K562 (cell line): ENCODE data around the gene CRY2.

Experiments used
- CHD2 ChIP-seq: IDR thresholded peaks from 2 replicates; pipeline ENCODE4 v1.6.1; 2011; ENCODE audit warnings: low read depth, low read length
- CREM ChIP-seq: IDR thresholded peaks from 2 replicates; pipeline ENCODE4 v1.6.1; 2014; ENCODE audit warnings: antibody characterized with exemption, low read depth
- EP300 ChIP-seq: IDR thresholded peaks from 2 replicates; pipeline ENCODE4 v1.6.1; 2012; ENCODE audit warnings: low read length, improper control_type of control experiment
- HDAC2 ChIP-seq: fragments of 450-650 bp; IDR thresholded peaks from 2 replicates; pipeline ENCODE4 v1.6.1; 2016; ENCODE audit warnings: mild to moderate bottlenecking
- PRMT5 ChIP-seq: sonication (generic); formaldehyde crosslinking; IDR thresholded peaks from 2 replicates; pipeline ENCODE4 v1.5.0; 2020; ENCODE audit warnings: missing genetic modification reagents
- TBP ChIP-seq: optimal IDR thresholded peaks from 2 replicates; pipeline ENCODE3; 2011; ENCODE audit warnings: low read depth, low read length, improper control_type of control experiment
- TOE1 ChIP-seq, 2 experiments: fragments of 450-650 bp in 1 of 2; sonication (generic) in 1 of 2; formaldehyde crosslinking in 1 of 2; IDR thresholded peaks; 2 replicates each; pipeline versions ENCODE4 v1.7.1 to v1.8.0; 2016 to 2022; ENCODE audit warnings: borderline replicate concordance in 2 of 2, mild to moderate bottlenecking in 2 of 2, antibody characterized with exemption in 1 of 2, inconsistent platforms in 1 of 2, low read depth in 1 of 2, missing genetic modification reagents in 1 of 2, moderate library complexity in 1 of 2
- WHSC1 ChIP-seq: IDR thresholded peaks from one replicate; pipeline ENCODE4 v1.6.1; 2012; ENCODE audit warnings: low read length, control low read depth, inconsistent platforms
- ZC3H8 ChIP-seq: fragments of 450-650 bp; IDR thresholded peaks from 2 replicates; pipeline ENCODE4 v1.6.1; 2017
- ZNF436 ChIP-seq: fragments of 250-450, 450-650 bp; sonication (Bioruptor Pico); formaldehyde crosslinking; IDR thresholded peaks from 2 replicates; pipeline ENCODE4 v1.7.0; 2020; ENCODE audit warnings: mild to moderate bottlenecking
- TF ChIP-seq, protein P1 (sequence below), 3 experiments: IDR thresholded peaks in 2 of 3; conservative IDR thresholded peaks in 1 of 3; 2 replicates each; pipeline ENCODE4 v1.5.1; 2011 to 2012; ENCODE audit warnings: low read length in 3 of 3, mild to moderate bottlenecking in 3 of 3, control low read depth in 2 of 3, improper control_type of control experiment in 1 of 3, inconsistent platforms in 1 of 3, low read depth in 1 of 3, mixed read lengths in 1 of 3, moderate library complexity in 1 of 3; ENCODE audit not compliant: insufficient read depth in 2 of 3
- TF ChIP-seq, protein P2 (sequence below): sonication (generic); formaldehyde crosslinking; IDR thresholded peaks from 2 replicates; pipeline ENCODE4 v1.8.0; 2022; ENCODE audit warnings: missing genetic modification reagents, mild to moderate bottlenecking, borderline replicate concordance
- TF ChIP-seq, protein P3 (sequence below): sonication (generic); formaldehyde crosslinking; IDR thresholded peaks from 2 replicates; pipeline ENCODE4 v1.5.0; 2020; ENCODE audit warnings: missing genetic modification reagents

DNA sequence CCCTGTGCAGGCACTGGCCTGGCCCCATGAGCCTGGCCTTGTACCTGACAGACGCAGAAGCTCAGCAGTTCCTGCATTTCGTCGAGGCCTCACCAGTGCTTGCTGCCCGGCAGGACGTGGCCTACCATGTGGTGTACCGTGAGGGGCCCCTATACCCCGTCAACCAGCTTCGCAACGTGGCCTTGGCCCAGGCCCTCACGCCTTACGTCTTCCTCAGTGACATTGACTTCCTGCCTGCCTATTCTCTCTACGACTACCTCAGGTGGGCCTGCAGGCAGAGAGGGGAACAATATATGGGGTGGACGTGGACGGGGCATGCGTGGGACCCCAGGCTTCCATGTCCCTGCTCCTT lies 80.0 kb downstream of the CRY2 start:
- TF ChIP-seq EP300 (no peak), CHD2 (no peak), TOE1 (IDR thresholded peaks at IDR 0.05; ENCODE audit: borderline replicate concordance) (no peak), TOE1 (CRISPR knock-in tag; IDR thresholded peaks at IDR 0.05; ENCODE audit: borderline replicate concordance, low read depth) (no peak), ZC3H8 (no peak), PRMT5 (CRISPR knock-in tag) (no peak), ZNF436 (CRISPR knock-in tag) (no peak), TBP (no peak), CREM (no peak), WHSC1 (no peak), HDAC2 (no peak)
- TF ChIP-seq, protein P1, sequence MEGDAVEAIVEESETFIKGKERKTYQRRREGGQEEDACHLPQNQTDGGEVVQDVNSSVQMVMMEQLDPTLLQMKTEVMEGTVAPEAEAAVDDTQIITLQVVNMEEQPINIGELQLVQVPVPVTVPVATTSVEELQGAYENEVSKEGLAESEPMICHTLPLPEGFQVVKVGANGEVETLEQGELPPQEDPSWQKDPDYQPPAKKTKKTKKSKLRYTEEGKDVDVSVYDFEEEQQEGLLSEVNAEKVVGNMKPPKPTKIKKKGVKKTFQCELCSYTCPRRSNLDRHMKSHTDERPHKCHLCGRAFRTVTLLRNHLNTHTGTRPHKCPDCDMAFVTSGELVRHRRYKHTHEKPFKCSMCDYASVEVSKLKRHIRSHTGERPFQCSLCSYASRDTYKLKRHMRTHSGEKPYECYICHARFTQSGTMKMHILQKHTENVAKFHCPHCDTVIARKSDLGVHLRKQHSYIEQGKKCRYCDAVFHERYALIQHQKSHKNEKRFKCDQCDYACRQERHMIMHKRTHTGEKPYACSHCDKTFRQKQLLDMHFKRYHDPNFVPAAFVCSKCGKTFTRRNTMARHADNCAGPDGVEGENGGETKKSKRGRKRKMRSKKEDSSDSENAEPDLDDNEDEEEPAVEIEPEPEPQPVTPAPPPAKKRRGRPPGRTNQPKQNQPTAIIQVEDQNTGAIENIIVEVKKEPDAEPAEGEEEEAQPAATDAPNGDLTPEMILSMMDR (IDR thresholded peaks at IDR 0.05 in 2 of 3, conservative IDR thresholded peaks at IDR 0.05 in 1 of 3; ENCODE audit: insufficient read depth in 2 of 3, low read depth in 1 of 3, low read length in 3 of 3) = no peak
- TF ChIP-seq, protein P2, sequence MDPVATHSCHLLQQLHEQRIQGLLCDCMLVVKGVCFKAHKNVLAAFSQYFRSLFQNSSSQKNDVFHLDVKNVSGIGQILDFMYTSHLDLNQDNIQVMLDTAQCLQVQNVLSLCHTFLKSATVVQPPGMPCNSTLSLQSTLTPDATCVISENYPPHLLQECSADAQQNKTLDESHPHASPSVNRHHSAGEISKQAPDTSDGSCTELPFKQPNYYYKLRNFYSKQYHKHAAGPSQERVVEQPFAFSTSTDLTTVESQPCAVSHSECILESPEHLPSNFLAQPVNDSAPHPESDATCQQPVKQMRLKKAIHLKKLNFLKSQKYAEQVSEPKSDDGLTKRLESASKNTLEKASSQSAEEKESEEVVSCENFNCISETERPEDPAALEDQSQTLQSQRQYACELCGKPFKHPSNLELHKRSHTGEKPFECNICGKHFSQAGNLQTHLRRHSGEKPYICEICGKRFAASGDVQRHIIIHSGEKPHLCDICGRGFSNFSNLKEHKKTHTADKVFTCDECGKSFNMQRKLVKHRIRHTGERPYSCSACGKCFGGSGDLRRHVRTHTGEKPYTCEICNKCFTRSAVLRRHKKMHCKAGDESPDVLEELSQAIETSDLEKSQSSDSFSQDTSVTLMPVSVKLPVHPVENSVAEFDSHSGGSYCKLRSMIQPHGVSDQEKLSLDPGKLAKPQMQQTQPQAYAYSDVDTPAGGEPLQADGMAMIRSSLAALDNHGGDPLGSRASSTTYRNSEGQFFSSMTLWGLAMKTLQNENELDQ (CRISPR knock-in tag) = no peak
- TF ChIP-seq, protein P3, sequence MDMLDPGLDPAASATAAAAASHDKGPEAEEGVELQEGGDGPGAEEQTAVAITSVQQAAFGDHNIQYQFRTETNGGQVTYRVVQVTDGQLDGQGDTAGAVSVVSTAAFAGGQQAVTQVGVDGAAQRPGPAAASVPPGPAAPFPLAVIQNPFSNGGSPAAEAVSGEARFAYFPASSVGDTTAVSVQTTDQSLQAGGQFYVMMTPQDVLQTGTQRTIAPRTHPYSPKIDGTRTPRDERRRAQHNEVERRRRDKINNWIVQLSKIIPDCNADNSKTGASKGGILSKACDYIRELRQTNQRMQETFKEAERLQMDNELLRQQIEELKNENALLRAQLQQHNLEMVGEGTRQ (CRISPR knock-in tag) = no peak
